ENCODE results near the gene SLC35A5.

Gene SLC35A5

DNA sequence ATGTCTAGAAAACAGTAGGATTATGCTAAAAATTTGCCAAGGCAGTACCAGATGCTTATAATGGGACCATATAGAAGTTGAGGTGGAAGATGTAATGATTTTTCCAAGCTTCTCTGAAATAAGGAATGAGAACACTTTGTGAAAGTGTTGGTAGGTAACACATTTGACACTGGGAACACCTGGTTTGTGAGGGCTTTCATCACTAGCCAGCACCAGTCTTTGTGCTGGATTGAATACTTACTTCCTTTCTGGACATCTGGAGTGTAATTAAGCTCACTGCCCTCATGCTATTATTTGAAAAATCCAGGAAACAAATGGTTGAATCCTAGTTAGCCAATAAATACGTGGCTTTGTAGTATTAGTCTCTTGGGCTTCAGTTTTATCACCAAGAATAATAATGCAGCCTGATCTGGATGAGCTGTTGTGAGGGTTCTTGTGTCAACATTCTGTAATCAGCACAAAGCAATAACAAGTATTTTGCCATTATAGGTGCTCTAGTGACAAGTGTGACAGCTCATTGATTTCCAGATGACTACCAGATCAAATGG is 66.1 kb downstream of the SLC35A5 start:
- no peak for DNase-seq

DNA sequence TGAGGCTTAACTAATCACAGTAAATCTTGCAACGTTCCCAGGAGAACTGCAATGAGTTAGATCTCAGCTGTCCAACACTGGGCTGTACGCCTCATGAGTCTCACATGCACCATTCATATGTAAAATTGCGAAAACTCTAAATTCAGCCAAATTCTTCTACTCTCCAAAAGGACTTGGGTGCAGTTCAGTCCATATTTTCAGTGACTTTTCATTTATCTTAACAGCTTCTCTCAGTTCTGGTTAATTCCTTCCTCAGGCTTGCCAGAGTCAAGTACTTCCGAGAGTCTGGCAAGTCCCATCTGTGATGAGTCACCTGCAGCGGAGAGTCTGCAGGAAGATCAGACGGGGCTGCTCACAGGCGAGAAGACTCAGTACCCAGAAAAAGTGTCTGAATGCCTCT is 67.6 kb downstream of the SLC35A5 start:
- DNase-seq: peak; percentile 80

DNA sequence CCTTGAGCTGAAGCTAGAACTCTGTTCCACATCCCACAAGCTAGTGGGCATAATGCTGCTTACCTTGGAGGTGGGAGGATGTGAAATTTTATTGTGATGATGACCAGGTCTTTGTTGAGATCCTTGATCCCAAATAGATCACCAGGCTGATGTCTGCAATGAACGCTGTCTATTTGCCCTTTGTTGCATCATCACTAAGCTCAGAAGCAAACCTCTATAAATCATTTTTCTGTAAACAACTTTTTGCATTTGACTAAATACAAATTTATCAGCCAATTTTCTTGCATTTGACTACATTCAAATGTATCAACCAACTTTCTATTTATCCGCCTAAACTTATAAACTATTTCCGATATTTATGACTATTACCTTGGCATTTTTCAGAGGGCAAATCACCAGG is 69.4 kb downstream of the SLC35A5 start:
- no peak for DNase-seq

DNA sequence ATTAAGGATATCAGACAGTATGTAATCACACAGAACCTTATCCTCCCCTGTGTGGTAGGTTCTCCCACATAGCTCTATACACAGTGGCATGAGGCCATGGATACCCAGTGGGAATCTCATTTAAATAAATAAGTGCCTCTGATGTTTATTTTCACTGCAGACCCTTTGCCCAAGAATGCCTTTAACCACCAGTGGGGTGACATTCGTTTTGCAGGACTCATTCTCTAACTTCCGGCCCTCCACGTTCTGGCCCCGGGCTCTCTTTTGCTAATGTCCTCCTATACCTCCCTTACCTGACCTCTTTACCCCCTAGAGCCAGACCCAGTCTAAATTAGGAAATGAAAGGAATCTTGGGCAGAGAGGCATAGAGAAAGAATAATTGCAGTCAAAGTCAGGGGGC is 70.8 kb downstream of the SLC35A5 start:
- DNase-seq: no peak

DNA sequence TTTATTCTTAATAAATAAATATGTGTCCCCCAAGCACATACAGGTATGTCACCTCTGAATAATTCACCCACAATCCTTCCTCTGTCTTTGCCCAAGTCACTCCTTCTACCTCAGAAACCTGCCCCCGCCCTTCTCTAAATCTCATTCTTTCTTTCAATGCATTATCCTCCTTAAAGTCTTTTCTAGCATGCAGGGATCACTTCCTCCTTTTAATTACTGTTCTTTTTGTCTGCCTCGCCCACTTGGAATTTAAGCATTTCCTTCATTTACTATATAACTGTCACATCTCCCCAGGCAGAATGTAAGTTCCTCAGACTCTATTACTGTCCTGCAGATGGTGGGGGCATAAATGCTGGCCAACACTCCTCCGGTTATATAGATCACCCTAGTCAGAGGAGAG is 71.3 kb downstream of the SLC35A5 start:
- DNase-seq: no peak

DNA sequence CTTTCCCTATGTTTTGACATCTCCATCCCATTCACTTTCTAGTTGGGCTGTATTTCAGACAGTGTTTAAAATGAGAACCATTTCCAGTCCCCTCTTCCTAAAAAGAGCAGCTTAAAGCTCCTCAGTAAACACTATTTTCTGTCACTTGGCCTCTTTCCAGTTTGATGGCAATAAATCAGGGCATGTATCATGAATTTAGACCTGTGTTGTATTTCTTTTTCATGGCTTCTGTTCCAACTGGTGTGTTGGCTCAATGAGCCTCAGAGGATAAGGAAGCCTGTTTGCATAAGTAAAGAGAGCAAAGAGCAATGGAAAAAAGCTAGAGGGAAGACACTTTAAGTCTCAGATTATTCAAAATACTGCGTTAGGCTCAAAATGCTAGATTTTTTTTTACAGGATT is 71.9 kb downstream of the SLC35A5 start:
- DNase-seq: peak; percentile 77

DNA sequence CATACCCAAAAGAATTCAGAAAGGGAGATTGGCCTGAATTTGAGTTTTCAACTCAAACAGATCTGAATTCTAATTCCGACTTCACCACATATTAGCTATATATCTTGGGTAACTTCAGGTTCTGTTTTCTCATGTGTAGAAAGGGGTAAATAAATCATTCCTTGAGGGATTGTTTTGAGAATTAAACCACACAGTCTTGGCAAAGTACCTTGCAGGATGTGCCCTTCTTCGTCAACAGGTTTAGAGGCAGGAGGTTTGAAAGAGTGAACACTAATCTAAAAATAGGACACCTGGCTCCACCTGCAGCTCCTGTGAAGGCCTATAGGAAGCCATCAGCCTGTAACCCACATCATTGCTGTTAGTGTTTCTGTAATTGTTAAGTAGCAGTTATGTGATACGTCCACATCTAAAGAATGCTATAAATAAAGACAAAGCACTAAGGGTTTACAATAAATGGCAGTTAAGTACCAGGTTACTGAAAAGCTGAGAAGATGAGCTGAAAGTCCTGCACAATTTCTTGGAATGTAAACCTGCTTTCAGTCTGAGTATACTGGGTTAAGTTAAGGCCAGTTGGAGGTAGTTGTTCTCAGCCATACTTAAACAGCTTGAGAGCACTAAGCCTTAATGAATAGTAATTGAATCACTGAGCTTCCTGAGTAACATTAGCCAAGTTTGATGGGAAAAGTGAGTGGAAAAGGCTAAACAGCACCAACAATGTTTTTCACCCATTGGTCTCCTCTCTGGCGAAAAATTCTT is 73.1 kb downstream of the SLC35A5 start:
- DNase-seq: no peak
